ENCODE data around the gene HLA-DOB.

GRCh38 chr6:32815115-32815514 is 1.7 kb downstream of the HLA-DOB start:
- no peak for TF ChIP-seq EZH2 (optimal IDR thresholded peaks at IDR 0.05; ENCODE audit: low read depth, low read length)
- TF ChIP-seq CTCF (IDR thresholded peaks at IDR 0.05; ENCODE audit: low read length): no peak
- TF ChIP-seq EZH2phosphoT487 (IDR thresholded peaks at IDR 0.05; ENCODE audit: low read length): no peak

All from MM.1S (cell line).